22Rv1 (cell line): Measurements from ENCODE around the gene CNPY1.

Source experiments
- CTCF ChIP-seq: fragments of 450-650 bp; IDR thresholded peaks from 2 replicates; pipeline ENCODE4 v1.5.1; 2017; ENCODE audit warnings: mild to moderate bottlenecking
- ZFX ChIP-seq: fragments of 450-650 bp; IDR thresholded peaks from 2 replicates; pipeline ENCODE4 v1.6.1; 2017; ENCODE audit warnings: antibody characterized with exemption, borderline replicate concordance

GRCh38 chr7:155585951-155586350 lies 39.6 kb upstream of the CNPY1 start:
- TF ChIP-seq CTCF (no peak), ZFX (no peak)
